Hair follicle dermal papilla cell (primary cell): ENCODE measurements around the gene LIMS1. TPM values are rescaled to one million over a fixed set of nuclear protein-coding genes. Genes with fewer than 3 reads are reported as not detected.

Experiments used
- small RNA-seq: library from RNA; depleted of rRNA; stranded (forward); fragments of <200 nt; gene quantifications from one replicate; pipeline ENCODE3, GENCODE V24; 2012
- total RNA-seq: library from RNA; depleted of rRNA; stranded (reverse); fragments of >200 nt; gene quantifications from 2 replicates; pipeline ENCODE4 v1.2.3, GENCODE V29; 2012

Gene LIMS1
- 91.5 and 112 TPM in 2 replicates for total RNA-seq

GRCh38 chr2:108533832-108534583, at the start of gene LIMS1:
Gene LIMS1, plus strand, starts transcription at chr2:108534470. Its CDS starts 93 bp downstream, at chr2:108534563.

GRCh38 chr2:108719149-108720044, 185.1 kb downstream of the LIMS1 start, which contains the start of gene RANBP2:
Gene RANBP2, plus strand, starts transcription at chr2:108719482. Its CDS starts 125 bp downstream, at chr2:108719607.

Small RNA genes lying within 50 kb of the gene (small RNA-seq; reads per million reads assigned to genes)
- gene AC010095.1: not detected

Other genes with a start within 250 kb of the LIMS1 start
- gene SULT1C2, start 245.6 kb upstream of the LIMS1 start, total RNA-seq: under 0.01 TPM in 1 of 2 replicates, not detected in the other
- 0.16 TPM in 1 of 2 replicates, not detected in the other for gene SULT1C4, start 156.5 kb upstream of the LIMS1 start, total RNA-seq
- 19.9 and 23.5 TPM in 2 replicates for gene GCC2, start 85.3 kb upstream of the LIMS1 start, total RNA-seq
- 65.1 and 77.2 TPM in 2 replicates for gene RANBP2, start 185.0 kb downstream of the LIMS1 start, total RNA-seq